ENCODE data around the gene ST3GAL3. TPM values are rescaled to one million over a fixed set of nuclear protein-coding genes. Genes with fewer than 3 reads are reported as not detected.

ST3GAL3 gene
- total RNA-seq, 1 donor from 2014 or later, result 20.5 TPM

DNA sequence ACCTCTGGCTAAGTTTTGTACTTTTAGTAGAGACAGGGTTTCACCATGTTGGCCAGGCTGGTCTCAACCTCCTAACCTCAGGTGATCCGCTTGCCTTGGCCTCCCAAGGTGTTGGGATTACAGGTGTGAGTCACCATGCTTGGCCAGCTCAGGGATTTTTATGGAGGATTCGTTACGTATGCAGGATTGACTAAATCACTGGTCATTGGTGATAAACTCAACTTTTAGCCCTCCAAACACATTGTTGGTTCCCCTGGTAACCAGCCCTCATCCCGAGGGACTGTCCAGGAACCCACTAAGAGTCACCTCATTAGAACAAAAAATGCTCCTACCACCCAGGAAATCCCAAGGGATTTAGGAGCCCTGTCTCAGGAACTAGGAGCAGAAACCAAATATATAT lies 40.4 kb downstream of the ST3GAL3 start:
- ATAC-seq, result no peak
- Histone ChIP-seq H3K4me1 (no peaks in the 10 kb centered on the region), H3K36me3 (no peaks in the 10 kb centered on the region), H3K27ac (no peak overlapping the region), H3K27me3 (no peaks in the 10 kb centered on the region), H3K9me3 (no peaks in the 10 kb centered on the region), H3K4me3 (no peak overlapping the region)
- TF ChIP-seq, protein P1, sequence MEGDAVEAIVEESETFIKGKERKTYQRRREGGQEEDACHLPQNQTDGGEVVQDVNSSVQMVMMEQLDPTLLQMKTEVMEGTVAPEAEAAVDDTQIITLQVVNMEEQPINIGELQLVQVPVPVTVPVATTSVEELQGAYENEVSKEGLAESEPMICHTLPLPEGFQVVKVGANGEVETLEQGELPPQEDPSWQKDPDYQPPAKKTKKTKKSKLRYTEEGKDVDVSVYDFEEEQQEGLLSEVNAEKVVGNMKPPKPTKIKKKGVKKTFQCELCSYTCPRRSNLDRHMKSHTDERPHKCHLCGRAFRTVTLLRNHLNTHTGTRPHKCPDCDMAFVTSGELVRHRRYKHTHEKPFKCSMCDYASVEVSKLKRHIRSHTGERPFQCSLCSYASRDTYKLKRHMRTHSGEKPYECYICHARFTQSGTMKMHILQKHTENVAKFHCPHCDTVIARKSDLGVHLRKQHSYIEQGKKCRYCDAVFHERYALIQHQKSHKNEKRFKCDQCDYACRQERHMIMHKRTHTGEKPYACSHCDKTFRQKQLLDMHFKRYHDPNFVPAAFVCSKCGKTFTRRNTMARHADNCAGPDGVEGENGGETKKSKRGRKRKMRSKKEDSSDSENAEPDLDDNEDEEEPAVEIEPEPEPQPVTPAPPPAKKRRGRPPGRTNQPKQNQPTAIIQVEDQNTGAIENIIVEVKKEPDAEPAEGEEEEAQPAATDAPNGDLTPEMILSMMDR (IDR thresholded peaks at IDR 0.05), result no peak
- no peak for DNase-seq
- intact Hi-C loops (cut with DNase I), result no loop called here

DNA sequence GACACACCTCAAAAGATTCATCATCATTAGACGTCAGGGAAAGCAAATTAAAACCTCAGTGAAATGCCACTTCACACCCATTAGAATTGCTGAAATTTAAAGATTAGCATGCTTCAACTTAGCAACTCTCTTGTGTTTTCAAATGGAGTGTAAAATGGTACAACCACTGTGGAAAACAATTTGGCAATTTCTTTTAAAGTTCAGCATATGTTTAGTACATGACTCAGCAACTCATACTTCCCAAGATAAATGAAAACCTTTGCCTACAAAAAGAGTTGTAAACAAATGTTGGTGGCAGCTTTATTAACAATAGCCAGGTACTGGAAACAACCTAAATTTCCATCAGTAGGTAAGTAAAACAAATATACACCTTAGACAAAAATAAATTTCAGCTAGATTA lies 42.7 kb downstream of the ST3GAL3 start:
- ATAC-seq, result no peak
- Histone ChIP-seq H3K36me3 (no peaks in the 10 kb centered on the region), H3K4me1 (no peaks in the 10 kb centered on the region), H3K4me3 (no peak overlapping the region), H3K9me3 (no peaks in the 10 kb centered on the region), H3K27me3 (no peaks in the 10 kb centered on the region), H3K27ac (no peak overlapping the region)
- no peak for DNase-seq
- intact Hi-C loops (cut with DNase I), result no loop called here
- TF ChIP-seq, protein P1 (IDR thresholded peaks at IDR 0.05), result no peak

DNA sequence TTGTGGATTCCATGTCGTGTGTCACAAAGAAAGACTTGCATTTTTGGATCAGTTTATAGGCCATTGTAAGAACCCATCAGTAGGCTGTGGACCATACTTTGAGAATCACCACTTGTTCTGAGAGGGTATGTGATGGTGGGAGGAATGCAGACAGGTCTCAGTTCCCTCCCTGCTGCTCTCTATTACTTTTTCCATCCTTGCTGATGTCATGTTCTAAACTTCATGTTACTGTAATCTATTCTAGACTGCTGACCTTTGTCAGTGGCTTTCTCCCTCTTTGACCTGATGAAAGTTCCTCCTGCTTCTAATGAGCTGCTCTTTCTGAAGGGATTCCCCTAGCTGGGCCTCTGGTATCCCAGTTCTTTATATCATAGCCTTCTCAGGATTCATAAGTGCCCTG lies 46.1 kb downstream of the ST3GAL3 start:
- no peaks in the 10 kb centered on the region for H3K9me3 ChIP-seq
- DNase-seq (no peak), ATAC-seq (no peak)
- H3K4me3 ChIP-seq, result no peak overlapping the region
- no peaks in the 10 kb centered on the region for H3K4me1 ChIP-seq
- no peaks in the 10 kb centered on the region for H3K36me3 ChIP-seq
- intact Hi-C loops (cut with DNase I), result no loop called here
- TF ChIP-seq, protein P1 (IDR thresholded peaks at IDR 0.05), result no peak
- no peak overlapping the region for H3K27ac ChIP-seq
- H3K27me3 ChIP-seq, result no peaks in the 10 kb centered on the region

DNA sequence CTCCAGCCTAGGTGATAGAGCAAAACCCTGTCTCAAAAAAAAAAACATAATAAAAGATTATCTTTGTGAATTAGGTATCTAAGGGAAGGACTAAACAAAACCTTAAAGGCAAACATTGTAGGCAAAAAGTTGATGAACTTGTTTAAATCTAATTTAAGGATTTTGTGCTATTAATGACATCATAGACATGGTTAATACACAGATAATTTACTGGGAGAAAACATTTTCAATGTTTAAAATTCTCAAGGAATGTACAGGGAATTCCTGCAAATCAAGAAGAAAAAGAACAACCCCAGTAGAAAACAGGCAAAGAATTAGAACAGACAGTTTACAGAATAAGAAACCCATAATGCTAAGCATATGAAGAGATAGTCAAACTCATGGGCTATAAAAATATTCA lies 47.6 kb downstream of the ST3GAL3 start:
- DNase-seq (no peak), ATAC-seq (no peak)
- H3K9me3 ChIP-seq, result no peaks in the 10 kb centered on the region
- intact Hi-C loops (cut with DNase I), result no loop called here
- H3K4me1 ChIP-seq, result no peaks in the 10 kb centered on the region
- TF ChIP-seq, protein P1 (IDR thresholded peaks at IDR 0.05), result no peak
- H3K27ac ChIP-seq, result no peak overlapping the region
- H3K36me3 ChIP-seq, result no peaks in the 10 kb centered on the region
- no peaks in the 10 kb centered on the region for H3K27me3 ChIP-seq
- no peak overlapping the region for H3K4me3 ChIP-seq

DNA sequence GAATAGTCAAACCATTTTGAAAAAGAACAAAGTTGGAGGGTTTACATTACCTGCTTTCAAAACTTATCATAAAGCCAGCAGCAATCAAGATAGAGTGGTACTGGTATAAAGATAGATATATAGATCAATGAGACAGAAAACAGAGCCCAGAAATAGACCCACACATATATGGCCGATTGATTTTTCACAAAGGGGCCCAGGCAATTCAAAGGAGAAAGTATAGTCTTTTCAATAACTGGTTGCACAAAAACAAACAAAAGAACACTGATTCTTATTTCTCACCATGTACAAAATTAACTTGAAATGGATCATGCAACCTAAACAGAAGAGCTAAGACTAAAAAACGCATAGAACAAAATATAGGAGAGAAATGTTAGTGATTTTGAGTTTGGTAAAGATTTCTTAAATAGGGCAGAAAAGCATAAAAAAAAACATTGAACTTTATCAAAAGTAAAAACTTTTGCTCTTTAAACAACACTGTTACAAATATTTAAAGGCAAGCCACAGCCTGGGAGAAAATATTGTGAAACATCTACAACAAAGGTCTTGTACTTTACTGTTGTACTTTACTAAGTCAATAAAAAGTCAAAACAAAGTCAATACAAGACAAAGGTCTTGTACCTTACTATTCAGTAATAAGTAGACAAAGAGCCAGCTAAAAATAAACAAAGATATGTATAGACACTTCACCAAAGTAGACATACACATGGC lies 50.2 kb downstream of the ST3GAL3 start:
- Histone ChIP-seq H3K36me3 (no peaks in the 10 kb centered on the region), H3K4me3 (no peak overlapping the region), H3K27me3 (no peaks in the 10 kb centered on the region), H3K27ac (no peak overlapping the region), H3K9me3 (no peaks in the 10 kb centered on the region), H3K4me1 (no peaks in the 10 kb centered on the region)
- no peak for DNase-seq
- TF ChIP-seq, protein P1 (IDR thresholded peaks at IDR 0.05), result no peak
- intact Hi-C loops (cut with DNase I), result no loop called here
- ATAC-seq, result no peak

Measured in upper lobe of right lung (tissue), 1 donor.